ENCODE data around the gene FBXL14.

Gene FBXL14

GRCh38 chr12:1529228-1529861 lies 65.0 kb downstream of the FBXL14 start:
- H3K4me3 ChIP-seq (ENCODE audit: low read length), result peak overlapping the region; percentile 83

GRCh38 chr12:1528791-1529190 lies 65.6 kb downstream of the FBXL14 start:
- H3K9ac ChIP-seq (ENCODE audit: low read depth, low read length), result no peak overlapping the region
- no peak overlapping the region for H3K4me2 ChIP-seq (ENCODE audit: low read length)
- H3K4me1 ChIP-seq (ENCODE audit: control insufficient read depth, insufficient read depth, low read length), result peaks cover 46% of the 10 kb centered on the region
- H3K4me3 ChIP-seq (ENCODE audit: low read length), result no peak overlapping the region
- H3K36me3 ChIP-seq (ENCODE audit: insufficient read depth, low read length), result no peaks in the 10 kb centered on the region
- H3K27me3 ChIP-seq (ENCODE audit: control insufficient read depth, insufficient read depth, low read length), result no peaks in the 10 kb centered on the region
- H3K9me3 ChIP-seq (replicated peaks; ENCODE audit: low read length), result no peaks in the 10 kb centered on the region

More at GRCh38 chr12:1529228-1529861, 65.0 kb downstream of the FBXL14 start:
- H3K9me3 ChIP-seq (replicated peaks; ENCODE audit: low read length), result no peaks in the 10 kb centered on the region
- peaks cover 52% of the 10 kb centered on the region for H3K4me1 ChIP-seq (ENCODE audit: control insufficient read depth, insufficient read depth, low read length)
- no peaks in the 10 kb centered on the region for H3K36me3 ChIP-seq (ENCODE audit: insufficient read depth, low read length)
- H3K9ac ChIP-seq (ENCODE audit: low read depth, low read length), result peak overlapping the region; percentile 79
- H3K27me3 ChIP-seq (ENCODE audit: control insufficient read depth, insufficient read depth, low read length), result no peaks in the 10 kb centered on the region
- H3K4me2 ChIP-seq (ENCODE audit: low read length), result peak overlapping the region; percentile 80

- Histone ChIP-seq H3K4me3 (ENCODE audit: low read length) (peak overlapping the region; percentile 7), H3K9ac (ENCODE audit: low read depth, low read length) (peak overlapping the region; percentile 46), H3K36me3 (ENCODE audit: insufficient read depth, low read length) (no peaks in the 10 kb centered on the region), H3K9me3 (replicated peaks; ENCODE audit: low read length) (no peaks in the 10 kb centered on the region), H3K4me2 (ENCODE audit: low read length) (peak overlapping the region; percentile 24), H3K4me1 (ENCODE audit: control insufficient read depth, insufficient read depth, low read length) (peaks cover 37% of the 10 kb centered on the region), H3K27me3 (ENCODE audit: control insufficient read depth, insufficient read depth, low read length) (no peaks in the 10 kb centered on the region)
Observed at GRCh38 chr12:1527789-1528188, 66.6 kb downstream of the FBXL14 start.

GRCh38 chr12:1525858-1526257 lies 68.5 kb downstream of the FBXL14 start:
- Histone ChIP-seq H3K27me3 (ENCODE audit: control insufficient read depth, insufficient read depth, low read length) (no peaks in the 10 kb centered on the region), H3K4me3 (ENCODE audit: low read length) (no peak overlapping the region), H3K4me2 (ENCODE audit: low read length) (no peak overlapping the region), H3K9ac (ENCODE audit: low read depth, low read length) (no peak overlapping the region), H3K36me3 (ENCODE audit: insufficient read depth, low read length) (no peaks in the 10 kb centered on the region), H3K4me1 (ENCODE audit: control insufficient read depth, insufficient read depth, low read length) (peaks cover 21% of the 10 kb centered on the region), H3K9me3 (replicated peaks; ENCODE audit: low read length) (no peaks in the 10 kb centered on the region)

GRCh38 chr12:1523558-1524050 lies 70.8 kb downstream of the FBXL14 start:
- Histone ChIP-seq H3K4me2 (ENCODE audit: low read length) (no peak overlapping the region), H3K9ac (ENCODE audit: low read depth, low read length) (no peak overlapping the region), H3K4me3 (ENCODE audit: low read length) (no peak overlapping the region), H3K4me1 (ENCODE audit: control insufficient read depth, insufficient read depth, low read length) (peaks cover 28% of the 10 kb centered on the region), H3K9me3 (replicated peaks; ENCODE audit: low read length) (no peaks in the 10 kb centered on the region), H3K27me3 (ENCODE audit: control insufficient read depth, insufficient read depth, low read length) (no peaks in the 10 kb centered on the region), H3K36me3 (ENCODE audit: insufficient read depth, low read length) (no peaks in the 10 kb centered on the region)

- H3K4me2 ChIP-seq (ENCODE audit: low read length), result no peak overlapping the region
- no peak overlapping the region for H3K9ac ChIP-seq (ENCODE audit: low read depth, low read length)
- H3K27me3 ChIP-seq (ENCODE audit: control insufficient read depth, insufficient read depth, low read length), result no peaks in the 10 kb centered on the region
- H3K36me3 ChIP-seq (ENCODE audit: insufficient read depth, low read length), result no peaks in the 10 kb centered on the region
- peaks cover 30% of the 10 kb centered on the region for H3K4me1 ChIP-seq (ENCODE audit: control insufficient read depth, insufficient read depth, low read length)
- H3K4me3 ChIP-seq (ENCODE audit: low read length), result no peak overlapping the region
- H3K9me3 ChIP-seq (replicated peaks; ENCODE audit: low read length), result no peaks in the 10 kb centered on the region
Observed at GRCh38 chr12:1523046-1523445, 71.3 kb downstream of the FBXL14 start.

- Histone ChIP-seq H3K4me3 (ENCODE audit: low read length) (peak overlapping the region; percentile 4), H3K9ac (ENCODE audit: low read depth, low read length) (peak overlapping the region; percentile 21), H3K36me3 (ENCODE audit: insufficient read depth, low read length) (no peaks in the 10 kb centered on the region), H3K9me3 (replicated peaks; ENCODE audit: low read length) (no peaks in the 10 kb centered on the region), H3K4me2 (ENCODE audit: low read length) (peak overlapping the region; percentile 68), H3K4me1 (ENCODE audit: control insufficient read depth, insufficient read depth, low read length) (peaks cover 31% of the 10 kb centered on the region), H3K27me3 (ENCODE audit: control insufficient read depth, insufficient read depth, low read length) (no peaks in the 10 kb centered on the region)
Observed at GRCh38 chr12:1519642-1520041, 74.7 kb downstream of the FBXL14 start.

GRCh38 chr12:1518591-1519516 lies 75.5 kb downstream of the FBXL14 start:
- no peaks in the 10 kb centered on the region for H3K36me3 ChIP-seq (ENCODE audit: insufficient read depth, low read length)
- H3K27me3 ChIP-seq (ENCODE audit: control insufficient read depth, insufficient read depth, low read length), result no peaks in the 10 kb centered on the region
- no peaks in the 10 kb centered on the region for H3K9me3 ChIP-seq (replicated peaks; ENCODE audit: low read length)
- H3K4me3 ChIP-seq (ENCODE audit: low read length), result peak overlapping the region; percentile 31
- peaks cover 31% of the 10 kb centered on the region for H3K4me1 ChIP-seq (ENCODE audit: control insufficient read depth, insufficient read depth, low read length)
- H3K4me2 ChIP-seq (ENCODE audit: low read length), result peak overlapping the region; percentile 68
- no peak overlapping the region for H3K9ac ChIP-seq (ENCODE audit: low read depth, low read length)

- Histone ChIP-seq H3K36me3 (ENCODE audit: insufficient read depth, low read length) (no peaks in the 10 kb centered on the region), H3K4me2 (ENCODE audit: low read length) (peak overlapping the region; percentile 68), H3K27me3 (ENCODE audit: control insufficient read depth, insufficient read depth, low read length) (no peaks in the 10 kb centered on the region), H3K9ac (ENCODE audit: low read depth, low read length) (peak overlapping the region; percentile 8), H3K4me1 (ENCODE audit: control insufficient read depth, insufficient read depth, low read length) (peaks cover 31% of the 10 kb centered on the region), H3K4me3 (ENCODE audit: low read length) (peak overlapping the region; percentile 31), H3K9me3 (replicated peaks; ENCODE audit: low read length) (no peaks in the 10 kb centered on the region)
Observed at GRCh38 chr12:1517734-1518525, 76.5 kb downstream of the FBXL14 start.

GRCh38 chr12:1517007-1517406 lies 77.4 kb downstream of the FBXL14 start:
- H3K9me3 ChIP-seq (replicated peaks; ENCODE audit: low read length), result no peaks in the 10 kb centered on the region
- H3K4me2 ChIP-seq (ENCODE audit: low read length), result peak overlapping the region; percentile 8
- no peaks in the 10 kb centered on the region for H3K36me3 ChIP-seq (ENCODE audit: insufficient read depth, low read length)
- H3K27me3 ChIP-seq (ENCODE audit: control insufficient read depth, insufficient read depth, low read length), result no peaks in the 10 kb centered on the region
- H3K4me1 ChIP-seq (ENCODE audit: control insufficient read depth, insufficient read depth, low read length), result peaks cover 31% of the 10 kb centered on the region
- H3K4me3 ChIP-seq (ENCODE audit: low read length), result no peak overlapping the region
- H3K9ac ChIP-seq (ENCODE audit: low read depth, low read length), result peak overlapping the region; percentile 8
